Fibroblast of pulmonary artery (primary cell): ENCODE data around the gene ABITRAM.
"Not testable (repeated sequence)": the region's sequence is repeated elsewhere in the genome, so short reads cannot be mapped to it uniquely, and the experiment has no call there.

Experiments used
- DNase-seq: peaks from one replicate; pipeline ENCODE4 v3.0.0-alpha.2; 2010; ENCODE audit warnings: low read depth
- H3K4me3 ChIP-seq: replicated peaks from 2 replicates; pipeline ENCODE4 v1.5.1; 2011; ENCODE audit warnings: low read depth, mild to moderate bottlenecking, control low read depth, low read length, moderate library complexity
- CTCF ChIP-seq: IDR thresholded peaks from 2 replicates; pipeline ENCODE4 v1.5.1; 2011; ENCODE audit warnings: mild to moderate bottlenecking, control low read depth, low read length, inconsistent platforms; ENCODE audit errors: missing control alignments

ABITRAM gene

GRCh38 chr9:108897324-108898096, 36.7 kb upstream of the ABITRAM start:
- H3K4me3 ChIP-seq = no peak overlapping the region
- no peak for DNase-seq
- TF ChIP-seq CTCF = no peak

GRCh38 chr9:108899023-108899695, 35.0 kb upstream of the ABITRAM start:
- DNase-seq = not testable (repeated sequence)

GRCh38 chr9:108900176-108900575, 34.0 kb upstream of the ABITRAM start:
- no peak overlapping the region for H3K4me3 ChIP-seq
- no peak for TF ChIP-seq CTCF

More at GRCh38 chr9:108899023-108899695, 35.0 kb upstream of the ABITRAM start:
- H3K4me3 ChIP-seq = not testable (repeated sequence)

GRCh38 chr9:108903420-108904103, 30.6 kb upstream of the ABITRAM start:
- DNase-seq = no peak
- no peak overlapping the region for H3K4me3 ChIP-seq
- TF ChIP-seq CTCF = no peak

More at GRCh38 chr9:108900176-108900575, 34.0 kb upstream of the ABITRAM start:
- no peak for DNase-seq

GRCh38 chr9:108904161-108904560, 30.0 kb upstream of the ABITRAM start:
- no peak overlapping the region for H3K4me3 ChIP-seq
- no peak for DNase-seq
- no peak for TF ChIP-seq CTCF

GRCh38 chr9:108905494-108905893, 28.7 kb upstream of the ABITRAM start:
- no peak for DNase-seq
- H3K4me3 ChIP-seq = no peak overlapping the region
- TF ChIP-seq CTCF = no peak

- DNase-seq = no peak
- no peak overlapping the region for H3K4me3 ChIP-seq
- no peak for TF ChIP-seq CTCF
Measured at GRCh38 chr9:108910402-108910801, 23.8 kb upstream of the ABITRAM start.
